GM18870 (cell line): ENCODE results near the gene CPNE7.

Source experiments
- ATAC-seq: cut with Tn5 transposase; IDR thresholded peaks from one replicate; pipeline ENCODE4 v1.9.1; 2021; ENCODE audit warnings: moderate library complexity; ENCODE audit not compliant: unreplicated experiment

CPNE7 gene

DNA sequence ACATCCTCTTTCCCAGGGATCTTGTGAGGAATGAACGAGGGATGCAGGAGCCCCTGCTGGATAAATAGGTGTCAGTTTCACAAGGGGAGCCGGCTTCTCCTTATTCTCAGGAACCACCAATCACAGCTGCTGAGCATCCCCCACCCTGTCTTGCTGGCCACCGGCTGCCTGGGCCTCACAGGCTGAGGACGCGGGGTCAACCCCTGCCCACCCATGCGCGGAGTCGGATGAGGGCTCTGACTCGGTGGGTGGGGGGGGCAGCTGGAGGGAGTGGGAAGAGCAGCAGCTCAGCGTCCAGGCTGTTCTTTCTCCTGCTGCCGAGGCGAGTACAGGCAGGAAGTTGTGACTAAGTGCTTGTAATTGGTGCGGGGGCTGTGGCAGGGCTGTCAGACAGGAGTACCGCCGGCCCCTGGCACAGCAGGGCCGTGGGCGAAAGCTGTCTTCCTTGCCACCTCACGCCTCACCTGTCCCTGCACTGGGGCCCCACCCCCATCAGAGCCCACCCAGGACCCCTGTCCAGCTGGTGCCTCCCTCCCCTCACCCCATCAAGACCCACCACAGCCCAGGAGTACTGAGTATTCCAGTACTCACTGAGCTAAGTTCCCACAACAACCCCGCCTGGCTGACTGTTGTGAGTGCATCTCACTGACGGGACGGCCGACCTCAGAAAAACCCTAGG lies 26.9 kb downstream of the CPNE7 start:
- no peak for ATAC-seq

DNA sequence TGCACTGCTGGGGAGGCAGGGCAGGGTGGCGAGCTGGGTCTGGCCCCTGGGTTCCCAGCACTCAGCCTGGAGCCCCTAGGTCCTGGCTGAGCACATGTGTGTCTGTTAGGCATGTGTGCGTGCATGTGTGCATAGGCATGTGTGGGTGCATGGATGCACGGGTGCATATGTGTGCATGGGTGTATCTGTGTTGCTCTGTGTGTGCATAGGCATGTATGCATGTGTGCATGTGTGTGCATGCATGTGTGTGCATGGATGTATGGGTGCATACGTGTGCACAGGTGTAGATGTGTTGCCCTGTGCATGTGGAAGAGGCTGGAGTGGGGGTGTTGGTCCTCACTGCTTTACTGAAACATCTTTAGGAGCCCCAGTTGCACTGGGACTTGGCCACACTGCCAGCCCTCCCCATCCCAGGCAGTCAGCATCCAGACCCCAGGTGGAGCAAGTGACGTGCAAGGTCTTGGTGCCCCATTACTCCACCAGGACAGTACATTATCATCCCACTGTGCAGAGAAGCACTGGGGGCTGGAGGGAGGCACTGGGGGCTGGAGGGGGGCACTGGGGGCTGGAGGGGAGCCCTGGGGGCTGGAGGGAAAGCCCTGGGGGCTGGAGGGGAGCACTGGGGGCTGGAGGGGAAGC lies 27.5 kb downstream of the CPNE7 start:
- no peak for ATAC-seq

DNA sequence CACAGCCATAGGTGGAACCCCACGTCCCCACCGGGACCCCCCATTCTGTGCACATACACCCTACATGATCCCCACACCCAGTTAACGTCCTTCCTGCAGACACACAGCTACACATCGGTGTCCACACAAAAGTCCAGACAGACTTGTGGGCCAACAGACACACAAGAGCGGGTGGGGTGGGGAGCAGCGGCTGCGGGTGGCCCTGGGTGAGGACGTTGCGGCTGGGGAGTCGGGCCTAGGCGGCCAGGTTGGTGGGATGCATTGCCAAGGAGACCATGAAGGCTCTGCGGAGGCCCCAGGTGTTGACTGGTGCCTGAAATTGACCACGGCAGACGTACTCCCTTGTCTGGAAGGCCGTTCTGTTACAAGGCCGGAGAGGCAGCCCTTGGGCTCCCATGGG lies 29.2 kb downstream of the CPNE7 start:
- no peak for ATAC-seq

DNA sequence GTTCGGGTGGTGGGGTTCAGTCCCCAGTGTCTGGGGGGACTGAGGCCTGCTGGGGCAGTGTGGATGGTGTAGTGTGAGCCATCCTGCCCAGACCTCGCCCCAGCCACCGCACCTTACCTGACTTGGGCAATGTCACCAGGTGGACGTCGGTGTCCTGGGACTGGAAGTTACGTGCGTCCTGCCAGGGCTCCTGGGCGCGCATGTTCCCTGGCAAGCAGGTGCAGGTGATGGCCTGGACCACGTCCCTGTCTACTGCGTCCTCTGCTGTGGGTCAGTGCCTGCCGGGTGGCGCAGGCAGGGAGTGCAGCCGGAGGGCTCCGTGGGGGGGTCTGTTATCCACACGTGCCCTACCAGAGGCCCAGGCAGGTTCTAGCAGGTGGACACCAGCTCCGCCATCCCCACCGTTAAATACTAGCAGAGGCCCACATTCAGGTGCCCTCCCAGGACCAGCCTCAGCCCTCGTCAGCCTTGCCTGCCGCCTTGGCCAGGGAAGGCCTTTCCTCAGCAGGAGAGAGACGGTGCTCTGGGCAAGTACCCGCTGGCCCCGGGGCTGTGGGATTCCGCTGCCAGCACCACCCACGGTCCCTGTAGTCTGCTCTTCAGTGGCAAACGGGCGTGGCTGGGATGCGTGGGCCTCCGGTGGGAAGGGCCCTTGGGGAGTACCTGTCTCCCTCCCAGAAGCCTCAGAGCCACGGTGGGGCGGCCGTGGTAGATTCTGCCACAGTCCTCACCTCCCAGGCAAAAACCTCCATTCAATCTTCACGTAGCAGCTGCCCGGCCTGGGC lies 29.8 kb downstream of the CPNE7 start:
- ATAC-seq: no peak

DNA sequence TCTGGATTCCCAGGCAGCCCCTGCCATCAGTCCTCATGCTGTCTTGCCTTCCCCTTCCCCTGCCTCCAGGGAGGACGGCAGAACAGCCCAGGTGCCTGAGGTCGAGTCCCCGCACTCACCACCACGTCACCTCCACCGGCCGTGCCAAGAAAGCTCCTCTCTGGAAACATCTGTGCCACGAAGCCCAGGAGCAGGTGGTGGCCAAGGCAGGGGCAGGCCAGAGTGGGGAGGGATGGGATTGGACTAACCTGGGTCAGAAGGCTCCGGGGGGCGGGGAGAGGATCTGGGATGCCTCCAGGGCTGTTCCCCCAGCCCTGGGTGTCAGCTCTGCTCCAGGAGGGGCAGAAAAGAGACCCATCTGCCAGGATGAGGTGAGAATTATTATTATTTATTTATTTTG lies 30.4 kb downstream of the CPNE7 start:
- no peak for ATAC-seq

DNA sequence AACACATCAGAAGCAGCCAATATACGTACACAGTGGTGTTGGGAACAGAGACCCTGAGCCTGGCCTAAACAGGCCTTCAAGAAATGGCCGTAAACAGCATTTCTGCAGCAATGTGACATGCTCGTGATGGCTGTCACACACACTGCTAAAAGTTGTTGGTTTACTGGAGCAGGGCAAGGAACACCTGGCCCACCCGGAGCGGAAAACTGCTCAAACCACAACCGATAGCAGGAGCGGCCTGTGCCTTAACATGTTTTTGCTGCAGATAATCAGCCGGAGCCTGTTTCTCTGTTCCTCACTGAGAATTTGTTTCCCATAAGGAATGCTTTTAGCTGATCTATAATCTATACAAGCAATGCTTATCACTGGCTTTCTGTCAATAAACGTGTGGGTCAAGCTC lies 31.9 kb downstream of the CPNE7 start:
- no peak for ATAC-seq

DNA sequence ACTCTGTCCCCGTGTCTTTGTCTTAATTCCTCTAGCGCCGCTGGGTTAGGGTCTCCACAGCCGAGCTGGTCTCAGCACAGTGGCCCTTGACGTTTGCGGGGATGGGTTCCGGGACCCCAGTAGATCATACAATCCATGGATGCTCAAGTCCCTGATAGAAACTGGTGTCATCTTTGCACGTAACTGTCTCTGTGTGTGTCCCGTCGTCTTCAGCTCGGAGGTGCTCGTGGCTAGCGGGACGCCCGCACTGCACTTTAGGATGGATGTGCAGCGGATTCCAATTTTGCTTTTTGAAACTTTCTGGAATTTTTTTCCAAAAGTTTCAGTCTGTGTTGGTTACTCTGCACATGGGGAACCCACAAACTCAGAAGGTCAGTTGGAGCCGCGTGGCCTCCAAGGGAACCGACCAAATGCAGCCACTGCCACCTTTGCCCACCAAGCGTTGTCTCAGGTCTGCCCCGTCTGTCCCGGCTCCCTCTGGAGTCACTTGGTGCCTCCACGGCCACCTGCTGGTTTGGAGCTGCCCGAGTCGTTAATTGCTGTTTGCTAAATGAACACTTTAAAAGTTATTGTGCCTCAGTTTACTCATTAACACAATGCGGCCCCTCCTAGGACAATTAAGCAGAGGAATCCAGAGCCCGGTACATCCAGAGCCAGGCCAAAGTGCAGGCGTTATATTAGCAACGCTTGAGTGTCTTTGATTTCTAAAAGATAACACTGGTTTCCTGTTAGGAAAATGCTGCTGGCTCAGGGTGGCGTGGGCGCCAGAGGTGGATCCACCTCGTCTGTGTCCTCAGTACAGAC lies 32.6 kb downstream of the CPNE7 start:
- no peak for ATAC-seq

DNA sequence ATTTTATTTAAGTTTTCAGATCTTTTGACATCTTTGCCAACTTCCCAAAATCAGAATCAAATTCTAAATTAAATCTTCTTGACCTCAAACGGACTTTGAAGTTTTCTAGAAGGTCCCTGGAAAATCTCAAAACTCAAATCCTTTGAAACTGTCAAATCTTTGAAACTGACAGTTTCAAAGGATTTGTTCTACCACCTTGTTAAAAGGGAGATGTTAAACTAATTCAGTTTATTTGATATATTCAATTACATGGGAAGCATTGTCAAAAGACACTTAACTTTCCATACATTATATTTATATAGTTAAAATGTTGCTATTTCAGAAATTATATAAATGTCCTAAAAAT lies 34.5 kb downstream of the CPNE7 start:
- ATAC-seq: no peak

DNA sequence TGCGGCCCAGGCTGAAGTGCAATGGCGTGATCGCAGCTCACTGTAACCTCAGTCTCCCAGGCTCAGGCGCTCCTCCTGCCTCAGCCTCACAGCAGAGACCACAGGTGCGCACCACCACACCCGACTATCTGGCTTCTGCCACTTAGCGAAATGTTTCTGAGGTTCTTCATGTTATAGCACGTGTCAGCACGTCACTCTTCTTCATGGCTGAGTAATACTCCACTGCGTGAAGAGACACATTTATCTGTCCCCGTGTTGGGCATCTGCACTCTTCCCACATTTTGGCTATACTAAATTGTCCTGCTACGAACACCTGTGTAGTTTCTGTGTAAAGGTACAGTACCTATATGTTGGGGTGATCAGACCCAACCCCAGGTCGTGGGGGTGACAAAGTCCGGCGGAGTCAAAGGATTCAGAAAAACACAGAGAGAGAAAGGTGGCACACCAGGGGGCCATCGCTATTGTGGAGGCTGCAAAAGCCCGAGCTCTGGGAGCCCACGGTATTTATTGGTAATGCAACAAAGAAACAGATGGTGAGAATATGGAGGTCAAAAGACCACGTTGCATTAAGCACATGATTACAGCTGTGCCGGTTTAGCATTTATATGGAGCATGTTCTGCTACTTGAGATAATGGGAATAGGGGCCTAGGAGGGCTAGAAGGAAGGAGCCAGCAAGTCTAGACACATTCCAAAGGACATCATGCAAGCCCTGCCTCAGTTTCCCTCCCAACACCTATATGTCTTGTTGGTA lies 37.0 kb downstream of the CPNE7 start:
- no peak for ATAC-seq

DNA sequence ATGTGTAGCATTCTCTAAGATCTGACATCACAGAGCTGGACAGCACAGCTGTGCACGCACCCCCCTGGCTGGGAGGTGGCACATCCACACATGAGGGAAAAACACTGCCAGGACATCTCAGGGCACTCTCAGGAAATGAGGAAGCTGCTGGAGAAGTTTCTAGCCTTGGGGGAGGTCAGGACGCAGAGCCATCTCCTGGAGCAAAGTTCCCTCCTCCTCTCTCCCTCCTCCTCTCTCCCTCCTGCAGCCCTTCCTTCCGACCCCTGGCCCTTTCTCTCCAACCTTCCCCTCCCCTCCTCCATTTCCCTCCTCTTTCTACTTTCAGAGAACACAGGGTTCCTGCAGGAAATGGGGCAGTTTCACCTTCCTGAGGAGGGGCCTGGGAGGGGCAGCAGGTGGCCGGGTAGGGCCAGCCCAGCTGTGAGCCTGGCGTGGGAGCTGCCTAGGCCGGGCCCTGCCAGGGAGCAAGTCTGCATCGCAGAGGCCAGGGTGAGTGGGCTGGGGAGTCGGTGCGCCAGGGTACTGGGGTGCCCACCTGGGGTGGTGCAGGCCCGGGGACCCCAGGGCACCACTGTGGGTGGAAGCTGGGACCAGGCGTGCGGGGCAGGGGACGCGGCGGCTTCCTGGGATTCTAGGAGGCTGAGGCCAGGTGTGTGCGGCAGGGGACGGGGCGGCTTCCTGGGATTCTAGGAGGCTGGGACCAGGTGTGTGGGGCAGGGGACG lies 37.8 kb downstream of the CPNE7 start, which contains the start of gene DPEP1:
Gene DPEP1 (plus strand): TSS at position 412 of the 723 bp plus-strand sequence. CDS start 16,769 bp downstream, outside the sequence.
- ATAC-seq: no peak

DNA sequence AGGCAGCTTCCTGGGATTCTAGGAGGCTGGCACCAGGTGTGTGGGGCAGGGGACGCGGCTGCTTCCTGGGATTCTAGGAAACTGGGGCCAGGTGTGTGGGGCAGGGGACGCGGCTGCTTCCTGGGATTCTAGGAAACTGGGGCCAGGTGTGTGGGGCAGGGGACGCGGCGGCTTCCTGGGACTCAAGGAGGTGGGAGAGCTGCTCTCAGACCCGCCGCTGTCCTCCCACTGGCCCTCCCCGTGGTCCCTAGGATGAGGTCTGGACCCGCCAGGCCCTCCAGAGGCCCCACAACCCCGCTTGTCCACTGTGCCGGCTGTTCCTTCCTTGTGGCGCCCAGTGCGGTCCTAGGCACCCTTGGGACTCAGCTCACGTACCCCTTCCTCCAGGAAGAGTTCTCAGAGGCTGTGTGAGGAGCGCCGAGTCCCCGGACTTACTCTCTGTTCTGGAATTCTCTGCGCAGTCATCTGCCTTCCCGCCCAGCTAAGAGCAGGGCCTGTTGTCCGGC lies 38.4 kb downstream of the CPNE7 start:
- ATAC-seq: no peak

DNA sequence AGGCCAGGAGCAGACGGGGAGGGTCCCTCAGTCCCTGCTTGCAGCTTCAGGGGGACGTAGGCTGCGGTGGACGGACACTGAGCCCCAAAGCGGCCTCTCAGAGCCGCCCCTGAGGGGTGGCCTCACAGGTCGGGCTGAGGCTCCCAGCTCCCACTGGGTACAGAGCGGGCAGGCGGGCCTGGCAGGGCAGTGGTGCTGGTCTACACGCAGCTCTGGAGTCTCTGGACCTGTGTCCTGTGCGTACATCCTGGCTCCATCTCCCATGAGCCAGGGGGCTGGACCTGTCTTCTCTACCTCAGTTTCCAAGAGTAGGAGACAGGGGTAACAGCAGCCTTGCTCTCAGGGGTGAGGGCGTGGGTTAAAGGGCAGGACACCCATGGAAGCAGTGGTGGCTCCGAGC lies 39.6 kb downstream of the CPNE7 start:
- no peak for ATAC-seq

DNA sequence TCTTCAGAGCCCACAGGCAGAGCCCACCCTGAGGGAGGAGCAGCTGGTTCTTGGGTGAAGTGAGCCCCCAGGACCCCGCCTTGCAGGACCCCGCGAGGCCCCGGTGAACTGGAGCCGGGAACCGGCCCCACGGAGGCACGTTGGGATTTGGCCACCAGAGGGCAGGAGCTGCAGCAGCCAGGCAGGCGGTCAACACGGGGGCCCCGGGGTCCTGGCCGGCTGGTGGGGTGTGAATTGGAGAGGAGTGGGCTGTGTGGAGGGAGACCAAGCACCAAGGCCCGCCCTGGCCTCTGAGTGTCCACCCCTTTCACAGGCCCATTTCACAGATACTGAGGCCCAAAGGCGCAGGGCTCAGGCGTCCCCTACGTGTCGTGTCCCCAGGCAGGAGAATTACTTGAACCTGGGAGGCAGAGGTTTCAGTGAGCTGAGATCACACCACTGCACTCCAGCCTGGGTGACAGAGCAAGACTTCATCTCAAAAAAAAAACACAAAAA lies 40.1 kb downstream of the CPNE7 start:
- no peak for ATAC-seq

DNA sequence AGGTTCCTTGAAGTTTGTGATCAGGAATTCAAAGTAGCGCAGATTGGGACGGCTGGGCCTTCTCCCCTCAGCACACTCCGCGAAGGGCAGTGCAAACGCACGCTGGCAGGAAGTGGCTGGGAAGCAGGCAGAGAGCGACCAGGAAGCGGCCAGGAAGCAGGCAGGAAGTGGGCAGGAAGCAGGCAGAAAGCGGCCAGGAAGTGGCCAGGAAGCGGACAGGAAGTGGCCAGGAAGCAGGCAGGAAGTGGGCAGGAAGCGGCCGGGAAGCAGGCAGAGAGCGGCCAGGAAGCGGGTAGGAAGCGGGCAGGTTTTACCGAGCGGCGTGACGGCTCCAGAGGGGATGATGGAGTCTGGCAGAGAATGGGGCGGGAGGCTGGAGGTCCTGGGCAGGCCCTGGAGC lies 41.1 kb downstream of the CPNE7 start:
- no peak for ATAC-seq

DNA sequence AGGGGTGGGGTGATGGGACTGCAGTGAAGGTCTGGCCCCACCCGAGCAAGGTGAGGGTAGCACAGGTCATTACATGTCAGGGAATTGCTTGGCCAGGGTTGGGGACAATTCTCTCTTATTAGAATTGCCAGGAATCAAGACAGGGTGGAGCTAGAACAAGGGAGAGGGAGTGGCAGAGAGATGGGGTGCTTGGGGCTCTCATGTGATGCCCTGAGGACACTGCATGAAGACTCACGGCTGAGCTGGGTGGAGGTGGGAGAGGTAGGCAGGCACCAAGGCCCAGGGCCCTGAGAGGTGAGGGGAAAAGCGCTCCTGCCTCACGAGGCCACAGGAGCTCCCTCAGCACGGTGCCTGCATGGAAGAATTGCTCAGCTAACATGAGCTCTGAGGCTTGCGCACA lies 41.5 kb downstream of the CPNE7 start:
- ATAC-seq: no peak

DNA sequence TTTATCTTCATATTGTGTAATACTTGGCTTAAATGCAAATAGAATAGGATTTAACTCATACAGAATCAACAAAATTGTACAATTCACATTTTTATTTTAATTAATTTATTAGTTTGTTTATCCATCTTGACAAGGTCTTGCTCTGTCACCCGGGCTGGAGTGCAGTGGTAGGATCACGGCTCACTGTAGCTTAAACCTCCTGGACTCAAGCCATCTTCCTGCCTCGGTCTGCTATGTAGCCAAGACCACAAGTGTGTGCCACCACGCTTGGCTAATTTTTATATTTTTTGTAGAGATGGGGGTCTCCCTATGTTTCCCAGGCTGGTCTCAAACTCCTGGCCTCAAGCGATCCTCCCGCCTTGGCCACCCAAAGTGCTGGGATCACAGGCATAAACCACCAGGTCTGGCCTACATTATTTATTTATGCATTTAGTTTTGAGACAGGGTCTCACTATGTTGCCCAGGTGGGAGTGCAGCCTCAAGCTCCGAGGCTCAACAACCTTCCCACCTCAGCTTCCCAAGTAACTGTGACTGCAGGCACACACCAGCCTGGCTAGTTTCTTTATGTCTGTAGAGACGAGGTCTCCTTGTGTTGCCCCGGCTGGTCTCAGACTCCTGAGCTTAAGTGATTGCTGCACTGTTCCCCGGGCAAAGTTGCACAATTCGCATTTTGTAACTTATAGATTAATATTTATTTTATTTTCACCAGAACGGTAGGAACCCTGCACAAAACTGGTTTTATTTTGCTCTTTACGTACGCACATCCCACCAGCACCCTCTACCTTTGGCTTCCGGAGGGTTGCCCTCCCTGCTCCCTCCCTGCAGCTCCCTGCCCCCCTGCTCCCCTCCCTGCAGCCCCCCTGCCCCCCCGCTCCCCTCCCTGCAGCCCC lies 42.8 kb downstream of the CPNE7 start:
- no peak for ATAC-seq

DNA sequence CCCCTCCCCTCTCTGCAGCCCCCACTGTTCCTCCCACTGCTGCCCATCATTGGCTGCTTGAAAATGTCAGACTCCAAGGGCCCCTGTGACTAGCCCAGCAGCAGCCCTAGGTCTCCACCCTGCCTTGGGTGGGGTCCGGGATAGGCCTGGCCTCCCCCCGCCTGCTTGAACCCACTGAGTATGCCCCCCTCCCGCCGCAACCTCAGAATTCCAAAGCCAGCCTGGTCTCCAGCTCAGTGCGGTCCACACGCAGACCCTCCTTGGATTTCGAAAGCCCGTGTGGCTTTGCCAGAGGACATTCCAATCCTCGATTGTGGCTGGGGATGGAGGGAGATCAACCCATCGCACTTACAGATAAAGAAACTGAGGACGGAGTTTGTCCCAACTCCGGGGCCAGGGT lies 44.3 kb downstream of the CPNE7 start:
- no peak for ATAC-seq

DNA sequence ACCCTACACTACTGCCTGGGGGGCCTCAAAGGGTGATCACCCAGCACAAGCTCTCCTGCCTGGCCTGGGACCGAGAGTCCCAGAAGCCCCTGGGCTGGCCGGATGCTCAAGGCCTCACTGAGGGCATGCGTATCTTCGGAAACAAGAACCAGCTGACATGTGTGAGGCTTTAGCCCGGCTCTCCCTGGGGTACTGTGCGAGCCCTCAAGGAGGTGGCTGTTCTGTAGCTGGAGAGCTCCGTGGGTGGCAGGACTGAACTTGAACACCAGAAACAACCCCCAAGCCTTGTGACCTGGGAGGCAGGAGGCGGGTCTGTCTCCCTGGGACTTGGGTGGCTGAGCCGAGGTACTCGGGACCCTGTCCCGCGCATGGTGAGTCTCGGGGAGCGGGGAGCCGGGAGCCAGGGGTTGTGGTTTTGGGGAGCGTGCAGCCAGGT lies 44.9 kb downstream of the CPNE7 start:
- ATAC-seq: no peak
